ENCODE results near the gene GSTP1.

DNA sequence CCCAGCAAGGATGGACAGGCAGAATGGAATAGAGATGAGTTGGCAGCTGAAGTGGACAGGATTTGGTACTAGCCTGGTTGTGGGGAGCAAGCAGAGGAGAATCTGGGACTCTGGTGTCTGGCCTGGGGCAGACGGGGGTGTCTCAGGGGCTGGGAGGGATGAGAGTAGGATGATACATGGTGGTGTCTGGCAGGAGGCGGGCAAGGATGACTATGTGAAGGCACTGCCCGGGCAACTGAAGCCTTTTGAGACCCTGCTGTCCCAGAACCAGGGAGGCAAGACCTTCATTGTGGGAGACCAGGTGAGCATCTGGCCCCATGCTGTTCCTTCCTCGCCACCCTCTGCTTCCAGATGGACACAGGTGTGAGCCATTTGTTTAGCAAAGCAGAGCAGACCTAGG is 2.3 kb downstream of the GSTP1 start:
- TF ChIP-seq, protein P1, sequence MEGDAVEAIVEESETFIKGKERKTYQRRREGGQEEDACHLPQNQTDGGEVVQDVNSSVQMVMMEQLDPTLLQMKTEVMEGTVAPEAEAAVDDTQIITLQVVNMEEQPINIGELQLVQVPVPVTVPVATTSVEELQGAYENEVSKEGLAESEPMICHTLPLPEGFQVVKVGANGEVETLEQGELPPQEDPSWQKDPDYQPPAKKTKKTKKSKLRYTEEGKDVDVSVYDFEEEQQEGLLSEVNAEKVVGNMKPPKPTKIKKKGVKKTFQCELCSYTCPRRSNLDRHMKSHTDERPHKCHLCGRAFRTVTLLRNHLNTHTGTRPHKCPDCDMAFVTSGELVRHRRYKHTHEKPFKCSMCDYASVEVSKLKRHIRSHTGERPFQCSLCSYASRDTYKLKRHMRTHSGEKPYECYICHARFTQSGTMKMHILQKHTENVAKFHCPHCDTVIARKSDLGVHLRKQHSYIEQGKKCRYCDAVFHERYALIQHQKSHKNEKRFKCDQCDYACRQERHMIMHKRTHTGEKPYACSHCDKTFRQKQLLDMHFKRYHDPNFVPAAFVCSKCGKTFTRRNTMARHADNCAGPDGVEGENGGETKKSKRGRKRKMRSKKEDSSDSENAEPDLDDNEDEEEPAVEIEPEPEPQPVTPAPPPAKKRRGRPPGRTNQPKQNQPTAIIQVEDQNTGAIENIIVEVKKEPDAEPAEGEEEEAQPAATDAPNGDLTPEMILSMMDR (IDR thresholded peaks at IDR 0.05; ENCODE audit: low read depth, low read length, poor library complexity, severe bottlenecking), result no peak
- TF ChIP-seq EZH2phosphoT487 (IDR thresholded peaks at IDR 0.05; ENCODE audit: borderline replicate concordance, low read length), result no peak
